ENCODE results near the gene CAMK1D.

DNA sequence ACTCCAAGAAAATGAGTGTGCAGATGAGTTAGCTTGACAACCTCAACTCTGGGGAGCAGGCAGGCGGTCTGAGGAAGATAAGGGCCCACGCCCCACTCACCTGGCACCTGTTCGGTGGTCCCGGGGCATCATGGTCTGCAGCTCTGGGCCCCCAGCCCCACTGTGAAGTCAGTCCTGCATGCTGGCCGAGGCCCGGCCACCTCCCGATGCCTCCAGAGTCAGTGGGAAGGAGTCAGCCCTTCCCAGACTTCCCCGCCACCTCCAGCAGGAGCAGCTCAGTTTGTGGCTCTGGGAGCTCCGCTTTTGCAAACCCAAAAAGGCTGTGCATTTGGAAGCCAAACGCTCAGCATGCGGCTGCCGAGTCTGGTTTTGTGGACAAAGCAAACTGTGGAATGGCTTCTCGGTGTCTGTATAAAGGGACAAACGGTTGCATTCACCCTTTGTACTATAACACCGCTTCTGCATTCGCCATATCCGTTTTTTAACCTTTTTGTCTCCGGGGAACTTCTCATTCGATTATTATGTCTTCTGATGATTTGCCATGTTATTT lies 484.8 kb downstream of the CAMK1D start:
- TF ChIP-seq, protein P1, sequence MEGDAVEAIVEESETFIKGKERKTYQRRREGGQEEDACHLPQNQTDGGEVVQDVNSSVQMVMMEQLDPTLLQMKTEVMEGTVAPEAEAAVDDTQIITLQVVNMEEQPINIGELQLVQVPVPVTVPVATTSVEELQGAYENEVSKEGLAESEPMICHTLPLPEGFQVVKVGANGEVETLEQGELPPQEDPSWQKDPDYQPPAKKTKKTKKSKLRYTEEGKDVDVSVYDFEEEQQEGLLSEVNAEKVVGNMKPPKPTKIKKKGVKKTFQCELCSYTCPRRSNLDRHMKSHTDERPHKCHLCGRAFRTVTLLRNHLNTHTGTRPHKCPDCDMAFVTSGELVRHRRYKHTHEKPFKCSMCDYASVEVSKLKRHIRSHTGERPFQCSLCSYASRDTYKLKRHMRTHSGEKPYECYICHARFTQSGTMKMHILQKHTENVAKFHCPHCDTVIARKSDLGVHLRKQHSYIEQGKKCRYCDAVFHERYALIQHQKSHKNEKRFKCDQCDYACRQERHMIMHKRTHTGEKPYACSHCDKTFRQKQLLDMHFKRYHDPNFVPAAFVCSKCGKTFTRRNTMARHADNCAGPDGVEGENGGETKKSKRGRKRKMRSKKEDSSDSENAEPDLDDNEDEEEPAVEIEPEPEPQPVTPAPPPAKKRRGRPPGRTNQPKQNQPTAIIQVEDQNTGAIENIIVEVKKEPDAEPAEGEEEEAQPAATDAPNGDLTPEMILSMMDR (IDR thresholded peaks at IDR 0.05) = no peak
- TF ChIP-seq POLR2A (IDR thresholded peaks at IDR 0.05) = no peak
